Psoas muscle (tissue), 8 donors: ENCODE results near the gene CD37. TPM values are rescaled to one million over a fixed set of nuclear protein-coding genes. Genes with fewer than 3 reads are reported as not detected.

Source experiments
- ATAC-seq, 4 donors: fragments of 200-7000 bp; cut with Tn5 transposase; one replicate each; pipeline ENCODE4 v1.9.1; 2020; ENCODE audit warnings: moderate library complexity in 3 of 4, mild to moderate bottlenecking in 2 of 4
- DNase-seq, 2 donors: peaks; one replicate each; pipeline ENCODE4 v3.0.0-alpha.2; 2020
- H3K27ac ChIP-seq: fragments of 200-600 bp; one replicate; pipeline ENCODE4 v1.8.0; 2022
- H3K27me3 ChIP-seq, 3 donors: fragments of 200-600 bp in 1 of 3; one replicate each; pipeline versions ENCODE4 v1.6.1 to v1.8.0; 2013 to 2022; ENCODE audit warnings: low read length in 2 of 3, mild to moderate bottlenecking in 2 of 3, moderate library complexity in 1 of 3; ENCODE audit not compliant: insufficient read depth in 3 of 3
- H3K36me3 ChIP-seq, 2 donors: fragments of 200-600 bp in 1 of 2; one replicate each; pipeline versions ENCODE4 v1.6.1 to v1.8.0; 2013 to 2022; ENCODE audit warnings: low read depth in 1 of 2, mild to moderate bottlenecking in 1 of 2, moderate library complexity in 1 of 2; ENCODE audit not compliant: insufficient read depth in 1 of 2
- H3K4me1 ChIP-seq: fragments of 200-600 bp; one replicate; pipeline ENCODE4 v1.8.0; 2022
- H3K4me3 ChIP-seq: fragments of 200-600 bp; one replicate; pipeline ENCODE4 v1.8.0; 2022; ENCODE audit warnings: mild to moderate bottlenecking
- H3K9me3 ChIP-seq: fragments of 200-600 bp; one replicate; pipeline ENCODE4 v1.8.0; 2022
- CTCF ChIP-seq: fragments of 200-600 bp; IDR thresholded peaks from one replicate; pipeline ENCODE4 v1.8.0; 2022; ENCODE audit warnings: antibody characterized with exemption
- WGBS, 3 donors: extraction: QIAGEN DNeasy Blood & Tissue Kit; methylation state at CpG; one replicate each; pipeline versions ENCODE4 v1.1.6 to v1.1.7; 2013; 5-methylcytosine and 5-hydroxymethylcytosine counted together
- intact Hi-C, 2 donors: fragments of 100-400 bp; cut with DNase I; formaldehyde crosslinking; loops; one replicate each; pipeline versions ENCODE4 v1.11.0 to v1.14.2; 2022
- polyA plus RNA-seq, 3 donors: library from polyadenylated mRNA; stranded (reverse); fragments of 200-250 nt; gene quantifications; one replicate each; pipeline ENCODE4 v1.2.3, GENCODE V29; 2013
- total RNA-seq, 4 donors: library from RNA; stranded (reverse); fragmentation: NEBNext Ultra II Directional in 2 of 4; extraction: Animal tissue kit (Norgen Biotek cat#: 25700) in 2 of 4; gene quantifications; one replicate each; pipeline versions ENCODE4 v1.2.1 to v1.2.4, GENCODE V29; 2021 to 2023
- donor health status: healthy with polysubstance abuse.
- donor health status: DM: no; HTN: no; CAD: no; lungs with moderate emphysema.
- donor health status: Bipolar disorder and iron deficiency.
- donor health status: healthy.
- donor health status: DM: yes; HTN: yes; CAD: no.
- donor health status: DM: no; HTN: no; CAD: no.
- donor health status: DM: no; HTN: no; CAD: no.
- donor health status: DM: yes; HTN: yes; CAD: no.

The CD37 gene
- total and polyA plus RNA-seq, 7 donors, result 0.66 to 4.7 (median 2.3) TPM

- DNase-seq (peak in 1 of 2 donors; percentile 42), ATAC-seq (peak in 1 of 4 donors; percentile 21)
- H3K9me3 ChIP-seq, result no peaks in the 10 kb centered on the region
- intact Hi-C loops, result no loop called here
- H3K4me3 ChIP-seq, result no peak overlapping the region
- 62 to 65% (median 65%) methylated on average over 12 of the region's 12 CpGs for WGBS, 3 donors
- no peaks in the 10 kb centered on the region for H3K27me3 ChIP-seq
- peaks cover 0 to 43% of the 10 kb centered on the region in 2 donors for H3K36me3 ChIP-seq
- TF ChIP-seq CTCF, result no peak
- no peak overlapping the region for H3K27ac ChIP-seq
- no peaks in the 10 kb centered on the region for H3K4me1 ChIP-seq
Measured at GRCh38 chr19:49355909-49356353, 20.7 kb downstream of the CD37 start.

GRCh38 chr19:49356382-49356781 lies 21.2 kb downstream of the CD37 start:
- Histone ChIP-seq H3K9me3 (no peaks in the 10 kb centered on the region), H3K27me3 (no peaks in the 10 kb centered on the region), H3K4me1 (no peaks in the 10 kb centered on the region), H3K4me3 (peak overlapping the region; percentile 11), H3K36me3 (peaks cover 0 to 39% of the 10 kb centered on the region in 2 donors), H3K27ac (no peak overlapping the region)
- 60 to 68% (median 62%) methylated on average over 7 of the region's 7 CpGs for WGBS, 3 donors
- intact Hi-C loops, result no loop called here
- TF ChIP-seq CTCF, result no peak
- ATAC-seq, result no peak
- no peak for DNase-seq

GRCh38 chr19:49357186-49357585 lies 22.0 kb downstream of the CD37 start:
- TF ChIP-seq CTCF, result no peak
- 71 to 81% (median 80%) methylated on average over 9 of the region's 9 CpGs for WGBS, 3 donors
- Histone ChIP-seq H3K27me3 (no peaks in the 10 kb centered on the region), H3K9me3 (no peaks in the 10 kb centered on the region), H3K4me3 (no peak overlapping the region), H3K36me3 (peaks cover 0 to 35% of the 10 kb centered on the region in 2 donors), H3K4me1 (no peaks in the 10 kb centered on the region), H3K27ac (no peak overlapping the region)
- ATAC-seq (no peak), DNase-seq (no peak)
- intact Hi-C loops, result no loop called here

GRCh38 chr19:49359851-49360820 lies 24.9 kb downstream of the CD37 start:
- Histone ChIP-seq H3K36me3 (peaks cover 0 to 22% of the 10 kb centered on the region in 2 donors), H3K4me3 (no peak overlapping the region), H3K27ac (peak overlapping the region; percentile 23), H3K4me1 (peaks cover 4% of the 10 kb centered on the region), H3K27me3 (no peaks in the 10 kb centered on the region), H3K9me3 (no peaks in the 10 kb centered on the region)
- WGBS, 3 donors, result 77% methylated on average over 16 to 17 of the region's 17 CpGs
- no peak for ATAC-seq
- intact Hi-C loops, result no loop called here
- no peak for DNase-seq
- TF ChIP-seq CTCF, result no peak
